ENCODE data around the gene GLG1.

DNA sequence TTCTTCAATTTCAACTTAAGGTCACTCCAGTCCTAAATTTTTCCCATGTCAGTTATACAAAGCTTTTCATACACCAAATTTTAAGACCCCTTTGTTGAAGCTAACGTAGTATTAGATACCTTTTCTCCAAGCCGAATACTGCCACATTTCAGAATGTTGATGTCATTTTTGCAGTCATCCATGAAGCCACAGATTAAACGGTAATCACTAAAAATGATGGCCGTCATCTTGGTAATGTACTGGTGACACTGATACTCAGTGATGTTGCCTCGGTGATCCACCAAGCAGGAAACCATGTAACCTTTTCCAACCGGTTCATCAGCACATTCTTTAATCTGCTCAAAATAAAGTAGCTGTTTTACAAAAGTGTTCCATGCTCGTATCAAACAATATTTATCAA is 103.5 kb downstream of the GLG1 start:
- no peak for TF ChIP-seq POLR2A (IDR thresholded peaks at IDR 0.05)
- TF ChIP-seq POLR2AphosphoS5 (IDR thresholded peaks at IDR 0.05), result no peak
- TF ChIP-seq, protein P1, sequence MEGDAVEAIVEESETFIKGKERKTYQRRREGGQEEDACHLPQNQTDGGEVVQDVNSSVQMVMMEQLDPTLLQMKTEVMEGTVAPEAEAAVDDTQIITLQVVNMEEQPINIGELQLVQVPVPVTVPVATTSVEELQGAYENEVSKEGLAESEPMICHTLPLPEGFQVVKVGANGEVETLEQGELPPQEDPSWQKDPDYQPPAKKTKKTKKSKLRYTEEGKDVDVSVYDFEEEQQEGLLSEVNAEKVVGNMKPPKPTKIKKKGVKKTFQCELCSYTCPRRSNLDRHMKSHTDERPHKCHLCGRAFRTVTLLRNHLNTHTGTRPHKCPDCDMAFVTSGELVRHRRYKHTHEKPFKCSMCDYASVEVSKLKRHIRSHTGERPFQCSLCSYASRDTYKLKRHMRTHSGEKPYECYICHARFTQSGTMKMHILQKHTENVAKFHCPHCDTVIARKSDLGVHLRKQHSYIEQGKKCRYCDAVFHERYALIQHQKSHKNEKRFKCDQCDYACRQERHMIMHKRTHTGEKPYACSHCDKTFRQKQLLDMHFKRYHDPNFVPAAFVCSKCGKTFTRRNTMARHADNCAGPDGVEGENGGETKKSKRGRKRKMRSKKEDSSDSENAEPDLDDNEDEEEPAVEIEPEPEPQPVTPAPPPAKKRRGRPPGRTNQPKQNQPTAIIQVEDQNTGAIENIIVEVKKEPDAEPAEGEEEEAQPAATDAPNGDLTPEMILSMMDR (IDR thresholded peaks at IDR 0.05), result no peak

Measured in breast epithelium (tissue), 3 donors.